ENCODE data around the gene KCTD3. TPM values are rescaled to one million over a fixed set of nuclear protein-coding genes. Genes with fewer than 3 reads are reported as not detected.

KCTD3 gene
- total RNA-seq, 4 donors from 2014 or later: 68.5 to 125 (median 100) TPM

DNA sequence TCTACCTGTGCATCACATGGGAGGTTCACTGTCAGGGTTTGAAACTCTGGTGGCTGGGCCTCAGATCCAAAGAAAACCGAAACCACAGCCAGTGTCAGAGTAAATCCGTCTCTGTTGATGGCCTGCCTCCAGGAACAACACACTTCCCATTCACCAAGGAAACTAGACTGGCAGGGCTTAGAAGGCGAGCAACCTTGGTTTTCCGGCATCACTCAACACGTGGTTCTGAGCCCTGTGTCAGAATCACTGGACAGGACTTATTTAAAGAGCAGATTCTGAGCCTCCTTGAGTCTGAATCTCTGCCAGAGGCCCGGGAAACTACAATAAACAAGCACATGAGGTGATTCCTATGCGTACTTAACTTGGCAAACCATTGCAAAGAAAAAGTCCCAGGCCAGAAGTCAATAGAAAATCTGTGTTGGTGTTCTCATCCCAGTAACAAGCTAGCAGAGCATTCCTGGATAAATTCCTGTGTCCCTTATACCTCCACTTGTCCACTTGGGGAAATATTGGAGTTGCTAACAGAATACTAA, 70.0 kb downstream of the KCTD3 start:
- TF ChIP-seq, protein P1, sequence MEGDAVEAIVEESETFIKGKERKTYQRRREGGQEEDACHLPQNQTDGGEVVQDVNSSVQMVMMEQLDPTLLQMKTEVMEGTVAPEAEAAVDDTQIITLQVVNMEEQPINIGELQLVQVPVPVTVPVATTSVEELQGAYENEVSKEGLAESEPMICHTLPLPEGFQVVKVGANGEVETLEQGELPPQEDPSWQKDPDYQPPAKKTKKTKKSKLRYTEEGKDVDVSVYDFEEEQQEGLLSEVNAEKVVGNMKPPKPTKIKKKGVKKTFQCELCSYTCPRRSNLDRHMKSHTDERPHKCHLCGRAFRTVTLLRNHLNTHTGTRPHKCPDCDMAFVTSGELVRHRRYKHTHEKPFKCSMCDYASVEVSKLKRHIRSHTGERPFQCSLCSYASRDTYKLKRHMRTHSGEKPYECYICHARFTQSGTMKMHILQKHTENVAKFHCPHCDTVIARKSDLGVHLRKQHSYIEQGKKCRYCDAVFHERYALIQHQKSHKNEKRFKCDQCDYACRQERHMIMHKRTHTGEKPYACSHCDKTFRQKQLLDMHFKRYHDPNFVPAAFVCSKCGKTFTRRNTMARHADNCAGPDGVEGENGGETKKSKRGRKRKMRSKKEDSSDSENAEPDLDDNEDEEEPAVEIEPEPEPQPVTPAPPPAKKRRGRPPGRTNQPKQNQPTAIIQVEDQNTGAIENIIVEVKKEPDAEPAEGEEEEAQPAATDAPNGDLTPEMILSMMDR (IDR thresholded peaks at IDR 0.05): no peak
- TF ChIP-seq POLR2A (IDR thresholded peaks at IDR 0.05): no peak
- DNase-seq: no peak
- H3K4me1 ChIP-seq: peaks cover 0 to 8% (median 0%) of the 10 kb centered on the region in 4 donors
- H3K36me3 ChIP-seq: no peaks in the 10 kb centered on the region
- H3K4me3 ChIP-seq: no peak overlapping the region
- peak overlapping the region; percentile 8 to 83 (median 70) for H3K27ac ChIP-seq
- no peaks in the 10 kb centered on the region for H3K27me3 ChIP-seq
- H3K9me3 ChIP-seq: no peaks in the 10 kb centered on the region

- Histone ChIP-seq H3K4me1 (peaks cover 0 to 8% (median 0%) of the 10 kb centered on the region in 4 donors), H3K9me3 (no peaks in the 10 kb centered on the region), H3K27ac (no peak overlapping the region), H3K4me3 (no peak overlapping the region), H3K27me3 (no peaks in the 10 kb centered on the region), H3K36me3 (no peaks in the 10 kb centered on the region)
- TF ChIP-seq, protein P1 (IDR thresholded peaks at IDR 0.05): no peak
- no peak for TF ChIP-seq POLR2A (IDR thresholded peaks at IDR 0.05)
- DNase-seq: no peak
These were observed 73.5 kb downstream of the KCTD3 start for GRCh38 chr1:215640429-215641148.

GRCh38 chr1:215643592-215644321, 76.7 kb downstream of the KCTD3 start:
- TF ChIP-seq, protein P1 (IDR thresholded peaks at IDR 0.05): no peak
- Histone ChIP-seq H3K9me3 (no peaks in the 10 kb centered on the region), H3K4me1 (no peaks in the 10 kb centered on the region), H3K27me3 (no peaks in the 10 kb centered on the region), H3K36me3 (no peaks in the 10 kb centered on the region), H3K27ac (no peak overlapping the region), H3K4me3 (no peak overlapping the region)
- DNase-seq: no peak

- Histone ChIP-seq H3K27ac (no peak overlapping the region), H3K4me3 (no peak overlapping the region), H3K4me1 (no peaks in the 10 kb centered on the region), H3K9me3 (no peaks in the 10 kb centered on the region), H3K36me3 (no peaks in the 10 kb centered on the region), H3K27me3 (no peaks in the 10 kb centered on the region)
- TF ChIP-seq POLR2A (IDR thresholded peaks at IDR 0.05): no peak
- TF ChIP-seq, protein P1 (IDR thresholded peaks at IDR 0.05): no peak
- DNase-seq: no peak
These were observed 78.1 kb downstream of the KCTD3 start for GRCh38 chr1:215645182-215645581.

- TF ChIP-seq, protein P1 (IDR thresholded peaks at IDR 0.05): no peak
- TF ChIP-seq POLR2A (IDR thresholded peaks at IDR 0.05): no peak
- H3K4me1 ChIP-seq: no peaks in the 10 kb centered on the region
- no peaks in the 10 kb centered on the region for H3K27me3 ChIP-seq
- H3K9me3 ChIP-seq: no peaks in the 10 kb centered on the region
- H3K27ac ChIP-seq: no peak overlapping the region
- DNase-seq: no peak
- H3K36me3 ChIP-seq: no peaks in the 10 kb centered on the region
- no peak overlapping the region for H3K4me3 ChIP-seq
These were observed 78.8 kb downstream of the KCTD3 start for GRCh38 chr1:215645861-215646260.
